ENCODE measurements around the gene CEP295NL. TPM values are rescaled to one million over a fixed set of nuclear protein-coding genes. Genes with fewer than 3 reads are reported as not detected.

The CEP295NL gene
- total RNA-seq, 1 experiment from 2014 or later, result 0.66 TPM

- no peak overlapping the region for H3K14ac ChIP-seq (ENCODE audit: insufficient read depth, low read length)
- H2BK12ac ChIP-seq (ENCODE audit: insufficient read length, low read depth, low read length), result no peak overlapping the region
- no peak overlapping the region for H4K8ac ChIP-seq (replicated peaks; ENCODE audit: insufficient read length, low read depth, low read length)
- H3K9ac ChIP-seq (ENCODE audit: extremely low read depth, insufficient read length, low read length), result no peak overlapping the region
- H3K4ac ChIP-seq (ENCODE audit: low read depth, low read length), result no peak overlapping the region
- no peaks in the 10 kb centered on the region for H4K20me1 ChIP-seq (ENCODE audit: control insufficient read depth, insufficient read depth, insufficient read length)
- H2BK5ac ChIP-seq (ENCODE audit: insufficient read length, low read length), result no peak overlapping the region
- no peak overlapping the region for H2BK15ac ChIP-seq (ENCODE audit: low read depth, low read length)
- H2BK120ac ChIP-seq (ENCODE audit: low read depth, low read length, poor library complexity, severe bottlenecking), result no peak overlapping the region
- H3K36me3 Mint-ChIP-seq (ENCODE audit: insufficient read depth in 1 of 3, low read depth in 3 of 3), result peaks cover 0 to 6% (median 0%) of the 10 kb centered on the region in 3 experiments; a peak in 3 of 7 replicates
- H3K56ac ChIP-seq (ENCODE audit: insufficient read length, low read depth, low read length), result no peak overlapping the region
- no peak overlapping the region for H3K27ac ChIP-seq (ENCODE audit: insufficient read length, low read depth, low read length)
- peaks cover 0 to 7% of the 10 kb centered on the region in 2 experiments; a peak in 1 of 4 replicates for H3K4me1 Mint-ChIP-seq
- H3K18ac ChIP-seq (ENCODE audit: insufficient read length, low read depth, low read length), result no peak overlapping the region
- no peak overlapping the region for H3K4me2 ChIP-seq (ENCODE audit: insufficient read depth, insufficient read length, low read length)
- H2BK20ac ChIP-seq (ENCODE audit: low read depth, low read length, poor library complexity, severe bottlenecking), result no peak overlapping the region
- H4K91ac ChIP-seq (ENCODE audit: insufficient read length, low read depth, low read length), result no peak overlapping the region
- TF ChIP-seq CTCF (conservative IDR thresholded peaks at IDR 0.05), result no peak
- peak overlapping the region in 2 of 3 experiments; percentile 78 to 88; a peak in 3 of 7 replicates for H3K27ac Mint-ChIP-seq
- H3K27me3 Mint-ChIP-seq (ENCODE audit: low read depth), result no peaks in the 10 kb centered on the region
- H2AFZ ChIP-seq (ENCODE audit: low read length), result no peak overlapping the region
- no peak for DNase-seq
- no peaks in the 10 kb centered on the region for H3K79me1 ChIP-seq (ENCODE audit: insufficient read depth, low read depth, low read length, poor library complexity, severe bottlenecking)
- 0 out of 2 replicates have a peak, but pooled peaks cover 3% of the 10 kb centered on the region for H3K79me2 ChIP-seq (ENCODE audit: insufficient read depth, low read length)
- H3K4me1 ChIP-seq (ENCODE audit: insufficient read depth, low read length), result no peaks in the 10 kb centered on the region
- H3K9me3 Mint-ChIP-seq, result no peaks in the 10 kb centered on the region
- H4K5ac ChIP-seq (ENCODE audit: insufficient read length, low read depth, low read length), result no peak overlapping the region
- no peak overlapping the region for H3K23ac ChIP-seq (ENCODE audit: insufficient read length, low read depth, low read length)
- H3K23me2 ChIP-seq (ENCODE audit: insufficient read length, low read depth, low read length, poor library complexity, severe bottlenecking), result no peaks in the 10 kb centered on the region
- H3K27me3 ChIP-seq (ENCODE audit: insufficient read depth, low read length), result no peaks in the 10 kb centered on the region
- WGBS (ENCODE audit: extremely low coverage, insufficient read length, low lambda C conversion rate), result no CpG with 5 or more reads among the region's 21 CpGs
- no peak overlapping the region for H3T11ph ChIP-seq (ENCODE audit: low read length)
- H3K9me3 ChIP-seq (ENCODE audit: control insufficient read depth, low read depth, low read length), result no peaks in the 10 kb centered on the region
- no peak overlapping the region for H3K4me3 Mint-ChIP-seq
- no peak overlapping the region for H2AK5ac ChIP-seq (ENCODE audit: insufficient read length, low read length)
Measured at GRCh38 chr17:78891406-78892061, 11.5 kb downstream of the CEP295NL start.

All from H9 (cell line).